Mesothelial cell of epicardium (in vitro differentiated cells): ENCODE results near the gene CDH20. TPM values are rescaled to one million over a fixed set of nuclear protein-coding genes. Genes with fewer than 3 reads are reported as not detected.

Source experiments
- DNase-seq, 2 experiments: peaks; one replicate each; pipeline ENCODE4 v3.0.0; 2021; ENCODE audit warnings: low spot score in 2 of 2; ENCODE audit not compliant: unreplicated experiment in 2 of 2
- H3K27ac Mint-ChIP-seq: 2 replicates; pipeline ENCODE4 v1.8.0; 2021; ENCODE audit warnings: mixed read lengths
- H3K27me3 Mint-ChIP-seq: 2 replicates; pipeline ENCODE4 v1.8.0; 2021; ENCODE audit warnings: low read depth, mixed read lengths
- H3K36me3 Mint-ChIP-seq: 2 replicates; pipeline ENCODE4 v1.8.0; 2021; ENCODE audit warnings: mixed read lengths
- H3K4me1 Mint-ChIP-seq: 2 replicates; pipeline ENCODE4 v1.8.0; 2021; ENCODE audit warnings: mixed read lengths
- H3K4me3 Mint-ChIP-seq: 2 replicates; pipeline ENCODE4 v1.8.0; 2021; ENCODE audit warnings: mild to moderate bottlenecking, moderate library complexity, mixed read lengths
- H3K9me3 Mint-ChIP-seq: 2 replicates; pipeline ENCODE4 v1.8.0; 2021; ENCODE audit warnings: mixed read lengths
- total RNA-seq: library from RNA; stranded (reverse); gene quantifications from 3 replicates; pipeline ENCODE4 v1.2.1, GENCODE V29; 2021
- TF ChIP-seq, protein P1 (sequence below): fragments of 200-600 bp; sonication (generic); IDR thresholded peaks from one replicate; pipeline ENCODE4 v1.5.0; 2021; ENCODE audit warnings: antibody characterized with exemption; ENCODE audit not compliant: unreplicated experiment

Gene CDH20
- total RNA-seq, 1 donor from 2014 or later: 0.89 TPM

DNA sequence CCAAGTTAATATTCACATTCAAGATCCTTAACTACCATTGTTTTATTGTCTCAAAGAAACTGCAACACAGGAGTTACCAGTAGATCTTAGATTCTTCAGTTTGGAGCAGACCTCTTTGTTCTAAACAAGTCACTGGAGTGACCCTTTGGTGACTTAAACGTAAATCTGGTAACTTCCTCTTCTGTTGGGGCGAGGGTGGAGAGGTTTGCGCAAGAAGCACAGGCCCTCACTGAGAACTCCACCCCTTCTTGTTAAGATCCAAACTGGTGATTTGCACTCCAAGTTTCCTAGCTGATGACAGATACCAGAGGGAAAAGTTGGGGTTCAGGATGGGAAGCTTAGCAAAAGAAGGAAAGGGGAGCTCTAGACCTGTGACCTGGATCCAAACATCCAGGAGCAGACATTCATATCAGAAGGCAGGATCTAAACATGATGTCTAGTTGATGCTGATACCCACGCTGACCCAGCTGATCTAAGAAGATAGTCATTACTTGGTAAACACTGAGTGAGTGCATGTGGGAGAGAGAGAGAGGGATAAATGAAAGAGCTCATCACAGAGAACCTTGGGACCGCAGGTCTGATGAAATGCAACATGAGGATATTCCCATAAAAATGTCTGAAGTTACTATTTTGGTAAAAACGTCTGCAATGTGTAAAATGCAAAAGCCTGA is 256.0 kb downstream of the CDH20 start:
- Mint-ChIP-seq H3K27me3 (peaks cover 12% of the 10 kb centered on the region), H3K36me3 (no peaks in the 10 kb centered on the region)

GRCh38 chr18:61589724-61590065 is 256.5 kb downstream of the CDH20 start:
- H3K27ac Mint-ChIP-seq: no peak overlapping the region
- DNase-seq: no peak
- H3K4me1 Mint-ChIP-seq: peaks cover 3% of the 10 kb centered on the region

More for the DNA sequence above, 256.0 kb downstream of the CDH20 start:
- Mint-ChIP-seq H3K27ac (no peak overlapping the region), H3K9me3 (peaks cover 3% of the 10 kb centered on the region), H3K4me1 (peaks cover 3% of the 10 kb centered on the region), H3K4me3 (no peak overlapping the region)
- DNase-seq: no peak
- TF ChIP-seq, protein P1, sequence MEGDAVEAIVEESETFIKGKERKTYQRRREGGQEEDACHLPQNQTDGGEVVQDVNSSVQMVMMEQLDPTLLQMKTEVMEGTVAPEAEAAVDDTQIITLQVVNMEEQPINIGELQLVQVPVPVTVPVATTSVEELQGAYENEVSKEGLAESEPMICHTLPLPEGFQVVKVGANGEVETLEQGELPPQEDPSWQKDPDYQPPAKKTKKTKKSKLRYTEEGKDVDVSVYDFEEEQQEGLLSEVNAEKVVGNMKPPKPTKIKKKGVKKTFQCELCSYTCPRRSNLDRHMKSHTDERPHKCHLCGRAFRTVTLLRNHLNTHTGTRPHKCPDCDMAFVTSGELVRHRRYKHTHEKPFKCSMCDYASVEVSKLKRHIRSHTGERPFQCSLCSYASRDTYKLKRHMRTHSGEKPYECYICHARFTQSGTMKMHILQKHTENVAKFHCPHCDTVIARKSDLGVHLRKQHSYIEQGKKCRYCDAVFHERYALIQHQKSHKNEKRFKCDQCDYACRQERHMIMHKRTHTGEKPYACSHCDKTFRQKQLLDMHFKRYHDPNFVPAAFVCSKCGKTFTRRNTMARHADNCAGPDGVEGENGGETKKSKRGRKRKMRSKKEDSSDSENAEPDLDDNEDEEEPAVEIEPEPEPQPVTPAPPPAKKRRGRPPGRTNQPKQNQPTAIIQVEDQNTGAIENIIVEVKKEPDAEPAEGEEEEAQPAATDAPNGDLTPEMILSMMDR: no peak

GRCh38 chr18:61591253-61591652 is 258.0 kb downstream of the CDH20 start:
- H3K27ac Mint-ChIP-seq: no peak overlapping the region
- peaks cover 3% of the 10 kb centered on the region for H3K9me3 Mint-ChIP-seq
- TF ChIP-seq, protein P1: no peak
- H3K27me3 Mint-ChIP-seq: peaks cover 12% of the 10 kb centered on the region
- no peak overlapping the region for H3K4me3 Mint-ChIP-seq
- DNase-seq: no peak
- no peaks in the 10 kb centered on the region for H3K36me3 Mint-ChIP-seq
- H3K4me1 Mint-ChIP-seq: peaks cover 19% of the 10 kb centered on the region

More at GRCh38 chr18:61589724-61590065, 256.5 kb downstream of the CDH20 start:
- H3K9me3 Mint-ChIP-seq: peaks cover 3% of the 10 kb centered on the region
- no peak overlapping the region for H3K4me3 Mint-ChIP-seq
- TF ChIP-seq, protein P1: no peak
- peaks cover 12% of the 10 kb centered on the region for H3K27me3 Mint-ChIP-seq
- H3K36me3 Mint-ChIP-seq: no peaks in the 10 kb centered on the region

- TF ChIP-seq, protein P1: no peak
- Mint-ChIP-seq H3K27me3 (peaks cover 34% of the 10 kb centered on the region), H3K4me1 (peaks cover 23% of the 10 kb centered on the region), H3K4me3 (no peak overlapping the region), H3K27ac (no peak overlapping the region), H3K9me3 (peaks cover 3% of the 10 kb centered on the region), H3K36me3 (no peaks in the 10 kb centered on the region)
- no peak for DNase-seq
These were observed 262.5 kb downstream of the CDH20 start for GRCh38 chr18:61595615-61596251.

- peaks cover 3% of the 10 kb centered on the region for H3K9me3 Mint-ChIP-seq
- H3K36me3 Mint-ChIP-seq: no peaks in the 10 kb centered on the region
- no peak overlapping the region for H3K4me3 Mint-ChIP-seq
- no peak overlapping the region for H3K27ac Mint-ChIP-seq
- no peak for DNase-seq
- peaks cover 36% of the 10 kb centered on the region for H3K27me3 Mint-ChIP-seq
- TF ChIP-seq, protein P1: no peak
- H3K4me1 Mint-ChIP-seq: peaks cover 23% of the 10 kb centered on the region
These were observed 263.1 kb downstream of the CDH20 start for GRCh38 chr18:61596296-61596695.
